NCI-H82 (cell line): ENCODE measurements around the gene GUCY2D.
"Not testable (repeated sequence)": the region's sequence is repeated elsewhere in the genome, so short reads cannot be mapped to it uniquely, and the experiment has no call there.

Source experiments
- DNase-seq: peaks from one replicate; lab custom pipeline; 2025; lab: John Stamatoyannopoulos, UW

GUCY2D gene

GRCh38 chr17:8044819-8045810, 42.7 kb downstream of the GUCY2D start:
- DNase-seq = no peak

GRCh38 chr17:8046306-8046928, 44.0 kb downstream of the GUCY2D start:
- DNase-seq = no peak

GRCh38 chr17:8046929-8047768, 44.7 kb downstream of the GUCY2D start:
- DNase-seq = no peak

- no peak for DNase-seq
Measured at GRCh38 chr17:8047769-8048110, 45.3 kb downstream of the GUCY2D start.

DNA sequence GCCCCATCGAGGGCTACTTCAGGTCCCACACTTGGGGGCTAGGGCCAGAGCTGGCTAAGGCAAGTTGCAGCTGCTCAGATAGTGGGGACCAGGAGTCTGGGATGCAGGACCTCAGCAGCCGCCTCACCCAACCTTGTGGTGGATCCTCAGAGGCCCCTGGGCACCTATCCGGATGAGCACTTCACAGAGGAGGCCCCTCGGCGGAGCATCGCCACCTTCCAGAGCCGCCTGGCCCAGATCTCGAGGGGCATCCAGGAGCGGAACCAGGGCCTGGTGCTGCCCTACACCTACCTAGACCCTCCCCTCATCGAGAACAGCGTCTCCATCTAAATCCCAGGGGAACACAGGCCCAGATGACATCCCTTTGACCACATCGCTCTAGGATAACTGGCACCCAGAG, 45.8 kb downstream of the GUCY2D start:
- no peak for DNase-seq

GRCh38 chr17:8048736-8049135, 46.3 kb downstream of the GUCY2D start:
- DNase-seq = no peak

DNA sequence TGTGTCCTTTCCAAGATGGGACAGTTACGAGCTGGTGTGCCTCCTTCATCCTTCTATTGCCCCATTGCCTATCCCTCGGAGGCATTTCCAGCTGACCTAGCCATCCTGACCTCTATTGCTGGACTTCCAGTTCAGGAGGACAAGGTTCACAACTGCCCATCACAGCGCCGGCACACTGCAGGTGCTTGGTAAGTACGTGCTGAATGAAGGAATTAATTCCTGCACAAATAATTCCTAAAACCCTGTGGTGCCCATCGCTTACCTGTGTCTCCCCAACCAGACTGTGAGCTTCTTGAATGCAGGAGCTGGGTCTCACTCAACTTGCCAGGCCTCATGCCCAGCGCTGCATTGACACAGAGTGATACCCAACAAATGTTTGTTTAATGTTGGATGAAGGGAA, 49.4 kb downstream of the GUCY2D start:
- DNase-seq = no peak

GRCh38 chr17:8052256-8053252, 50.1 kb downstream of the GUCY2D start:
- no peak for DNase-seq

DNA sequence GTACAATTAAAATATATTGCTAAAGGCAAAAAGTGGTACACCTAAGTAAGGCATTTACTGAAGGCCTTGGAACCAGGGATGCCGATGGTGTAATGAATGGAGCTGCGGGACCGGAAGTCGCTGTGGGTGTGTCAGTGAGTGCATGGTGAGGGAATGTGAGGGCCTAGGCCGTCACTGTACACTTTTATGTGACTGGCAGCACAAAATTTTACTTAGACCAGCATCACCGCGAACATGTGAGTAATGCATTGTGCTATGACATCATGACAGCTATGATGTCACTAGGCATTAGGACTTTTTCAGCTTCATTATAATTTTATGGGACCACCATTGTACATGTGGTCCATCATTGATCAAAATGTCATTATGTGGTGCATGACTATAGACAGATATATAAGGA, 51.2 kb downstream of the GUCY2D start:
- DNase-seq = no peak

DNA sequence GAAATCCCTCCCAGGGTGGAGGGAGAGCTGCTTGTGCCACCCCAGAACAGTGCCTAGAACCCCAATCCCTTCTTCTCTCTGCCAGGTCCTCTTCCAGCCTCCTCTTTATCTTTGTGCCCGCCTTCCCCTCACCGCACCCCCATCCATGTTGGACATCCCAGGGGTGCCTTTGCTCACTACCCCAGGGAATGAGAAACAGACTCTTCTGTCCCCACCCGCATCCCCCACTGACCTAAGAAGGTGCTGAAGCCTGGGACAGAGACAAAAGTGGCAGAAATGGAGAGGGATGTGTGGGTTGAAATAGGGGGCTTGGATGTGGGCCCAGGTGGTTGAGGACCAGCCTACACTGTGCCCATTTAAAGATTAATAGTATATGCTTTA, 53.4 kb downstream of the GUCY2D start:
- no peak for DNase-seq

DNA sequence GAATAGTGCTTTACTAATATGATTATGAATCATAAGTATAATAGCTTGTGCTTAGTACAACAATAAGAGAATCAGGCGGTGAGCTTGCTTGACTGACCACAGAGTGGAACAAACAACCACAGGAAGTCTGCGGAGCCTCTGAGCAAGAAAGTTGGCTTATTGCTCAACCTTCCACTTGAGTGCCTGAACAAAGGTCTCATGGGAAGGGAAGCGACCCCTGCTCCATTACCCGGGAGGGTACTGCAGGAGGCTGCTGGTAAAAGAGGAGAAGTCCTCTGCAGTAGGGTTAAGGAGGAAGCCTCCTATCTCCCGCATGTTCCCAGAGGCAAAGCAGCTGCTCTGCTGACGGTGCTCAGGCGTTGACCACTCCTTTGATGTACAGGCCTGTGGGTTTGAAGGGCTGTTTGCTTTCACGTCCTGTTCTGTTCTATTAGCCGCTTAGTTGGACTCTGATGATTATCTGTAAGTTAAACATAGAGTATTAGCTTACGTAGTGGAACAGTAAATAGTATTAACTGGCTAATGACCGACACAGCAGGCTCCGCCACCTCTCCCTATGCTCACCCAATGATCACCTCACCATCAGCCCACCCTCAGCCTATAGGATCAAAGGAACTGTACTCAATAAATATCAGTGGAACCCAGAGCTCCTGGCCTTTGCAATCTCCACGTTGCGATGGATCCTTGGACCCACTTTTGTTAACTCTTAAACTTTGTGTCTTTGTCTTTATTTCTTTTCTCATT, 54.0 kb downstream of the GUCY2D start:
- peak; percentile 97 for DNase-seq

DNA sequence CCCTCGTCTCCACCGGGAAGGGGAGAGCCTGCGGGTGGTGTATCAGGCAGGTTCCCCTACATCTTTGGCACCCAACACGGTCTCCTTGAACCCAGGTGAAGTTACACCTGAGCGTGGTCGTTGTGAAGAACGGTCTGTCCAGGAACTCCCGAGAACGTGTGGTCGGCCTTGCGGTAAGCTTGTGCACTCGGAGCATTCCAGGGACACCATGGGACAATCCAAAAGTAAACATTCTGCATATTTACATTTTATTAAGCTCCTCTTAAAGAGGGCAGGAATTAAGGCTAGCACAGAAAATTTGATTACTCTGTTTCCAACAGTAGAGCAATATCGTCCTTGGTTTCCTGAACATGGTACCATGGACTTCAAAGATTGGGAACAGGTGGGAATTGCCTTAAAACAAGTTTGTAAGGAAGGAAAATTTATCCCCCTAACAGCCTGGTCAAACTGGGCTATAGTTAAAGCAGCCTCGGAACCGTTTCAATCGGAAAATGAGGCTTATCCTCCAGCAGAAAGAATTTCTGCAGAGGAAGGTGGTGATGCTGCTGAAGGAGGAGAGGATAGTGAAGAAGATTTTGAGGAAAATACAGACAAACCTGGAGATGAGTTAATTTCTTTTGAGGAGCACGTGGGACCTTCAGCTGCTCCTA, 54.7 kb downstream of the GUCY2D start:
- DNase-seq = no peak

DNA sequence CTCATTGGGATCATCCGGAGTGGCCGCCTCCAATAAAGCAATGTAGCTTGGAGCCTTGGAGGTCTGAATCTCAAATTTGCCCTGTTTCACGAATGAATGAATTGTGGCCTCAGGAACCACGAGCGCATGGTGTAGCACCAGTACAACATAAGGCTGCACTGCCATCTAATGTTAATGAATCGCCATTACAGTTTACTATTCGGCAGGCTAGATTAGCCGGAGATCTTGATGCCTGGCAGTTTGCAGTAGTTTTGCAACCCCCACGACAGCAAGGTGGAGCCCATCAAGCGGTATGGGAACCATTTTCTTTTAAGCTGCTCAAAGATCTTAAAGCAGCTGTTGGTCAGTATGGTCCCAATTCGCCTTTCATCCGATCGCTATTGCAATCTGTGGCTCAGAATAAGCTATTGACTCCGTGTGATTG, 55.3 kb downstream of the GUCY2D start:
- peak; percentile 99 for DNase-seq

- DNase-seq = no peak
Measured at GRCh38 chr17:8059131-8059530, 56.7 kb downstream of the GUCY2D start.

DNA sequence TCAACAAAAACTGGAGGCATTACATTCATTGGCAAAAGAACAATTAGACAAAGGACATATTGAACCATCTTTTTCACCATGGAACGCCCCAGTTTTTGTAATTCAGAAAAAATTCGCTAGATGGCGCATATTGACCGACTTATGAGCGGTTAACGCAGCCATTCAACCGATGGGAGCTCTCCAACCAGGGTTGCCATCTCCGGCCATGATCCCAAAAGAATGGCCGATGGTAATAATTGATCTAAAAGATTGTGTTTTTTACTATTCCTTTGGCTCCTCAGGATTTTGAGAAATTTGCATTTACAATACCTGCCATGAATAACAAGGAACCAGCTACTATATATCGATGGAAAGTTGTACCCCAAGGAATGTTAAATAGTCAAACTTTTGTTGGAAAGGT, 57.9 kb downstream of the GUCY2D start:
- peak; percentile 93 for DNase-seq

- DNase-seq = not testable (repeated sequence)
Measured at GRCh38 chr17:8061851-8062250, 59.4 kb downstream of the GUCY2D start.

DNA sequence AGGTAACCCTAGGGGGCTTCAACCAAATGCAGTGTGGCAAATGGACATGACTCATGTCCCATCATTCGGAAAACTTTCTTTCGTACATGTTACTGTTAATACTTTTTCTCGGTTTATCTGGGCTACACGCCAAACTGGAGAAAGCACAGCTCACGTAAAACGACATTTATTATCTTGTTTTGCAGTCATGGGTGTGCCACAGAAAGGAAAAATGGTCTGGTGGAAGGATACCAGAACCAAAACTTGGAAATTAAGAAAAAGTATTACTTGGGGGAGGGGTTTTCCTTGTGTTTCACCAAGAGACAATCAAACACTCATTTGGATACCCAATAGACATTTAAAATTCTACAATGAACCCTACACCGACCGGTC, 60.0 kb downstream of the GUCY2D start:
- DNase-seq = no peak

DNA sequence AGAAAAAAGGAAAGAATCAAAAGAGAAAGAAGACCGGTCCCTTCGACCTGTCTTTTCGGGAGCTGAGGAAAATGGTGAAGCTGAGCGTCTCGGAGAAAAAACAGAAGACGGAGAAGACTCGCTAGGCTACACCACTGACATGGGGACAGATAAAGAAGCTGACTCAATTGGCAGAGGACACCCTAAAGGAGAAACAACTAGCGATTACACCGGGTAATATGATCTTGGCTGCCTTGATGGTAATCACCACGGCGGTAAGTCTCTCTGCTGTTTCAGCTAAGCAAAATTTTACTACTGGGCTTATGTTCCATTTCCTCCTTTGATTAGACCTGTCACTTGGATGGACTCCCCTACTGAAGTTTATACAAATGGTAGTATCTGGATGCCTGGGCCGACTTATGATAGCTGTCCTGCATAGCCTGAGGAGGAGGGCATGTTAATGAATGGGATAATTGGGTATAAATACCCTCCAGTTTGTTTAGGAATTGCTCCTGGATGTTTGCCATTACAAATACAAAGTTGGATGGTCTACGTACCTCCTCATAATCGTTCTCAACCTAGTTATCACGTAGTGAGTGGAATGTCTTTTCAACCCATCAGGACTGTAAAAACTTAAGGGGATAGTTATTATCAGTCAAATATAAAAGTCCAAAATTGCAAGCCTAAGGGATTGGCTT, 60.5 kb downstream of the GUCY2D start:
- DNase-seq = peak; percentile 46

GRCh38 chr17:8063761-8064534, 61.5 kb downstream of the GUCY2D start:
- DNase-seq = peak; percentile 73
